Esophagus squamous epithelium (tissue), 4 donors: ENCODE measurements around the gene SFRP2.

Experiments used
- POLR2A ChIP-seq, 4 donors: fragments of 450-650 bp; IDR thresholded peaks; one replicate each; pipeline ENCODE4 v1.6.1; 2017; ENCODE audit warnings: antibody characterized with exemption in 4 of 4, mild to moderate bottlenecking in 4 of 4, moderate library complexity in 3 of 4
- TF ChIP-seq, protein P1 (sequence below), 6 experiments: fragments of 450-650 bp in 4 of 6; fragments of 200-600 bp in 2 of 6; sonication (generic) in 2 of 6; IDR thresholded peaks; one replicate each; pipeline ENCODE4 v1.5.1; 2016 to 2019; ENCODE audit warnings: antibody characterized with exemption in 6 of 6, mild to moderate bottlenecking in 4 of 6, moderate library complexity in 4 of 6

DNA sequence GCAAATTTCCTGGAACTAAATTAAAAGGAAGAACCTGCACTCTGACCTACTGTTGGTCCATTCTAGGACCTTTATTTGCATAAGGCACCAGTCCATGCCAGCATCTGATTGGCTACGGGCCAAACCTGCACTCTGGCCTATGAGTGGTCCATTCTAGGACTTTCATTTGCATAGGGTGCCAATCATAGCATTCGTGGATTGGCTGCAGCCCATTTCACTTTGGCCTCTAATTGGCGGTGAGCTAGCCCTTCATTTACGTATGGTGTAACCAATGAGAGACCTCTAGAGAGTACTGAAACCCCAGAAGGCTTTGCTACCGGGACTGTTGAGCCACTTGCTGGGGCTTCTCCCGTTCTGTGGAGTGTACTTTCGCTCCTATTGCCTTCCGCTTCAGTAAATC, 23.0 kb downstream of the SFRP2 start:
- TF ChIP-seq, protein P1, sequence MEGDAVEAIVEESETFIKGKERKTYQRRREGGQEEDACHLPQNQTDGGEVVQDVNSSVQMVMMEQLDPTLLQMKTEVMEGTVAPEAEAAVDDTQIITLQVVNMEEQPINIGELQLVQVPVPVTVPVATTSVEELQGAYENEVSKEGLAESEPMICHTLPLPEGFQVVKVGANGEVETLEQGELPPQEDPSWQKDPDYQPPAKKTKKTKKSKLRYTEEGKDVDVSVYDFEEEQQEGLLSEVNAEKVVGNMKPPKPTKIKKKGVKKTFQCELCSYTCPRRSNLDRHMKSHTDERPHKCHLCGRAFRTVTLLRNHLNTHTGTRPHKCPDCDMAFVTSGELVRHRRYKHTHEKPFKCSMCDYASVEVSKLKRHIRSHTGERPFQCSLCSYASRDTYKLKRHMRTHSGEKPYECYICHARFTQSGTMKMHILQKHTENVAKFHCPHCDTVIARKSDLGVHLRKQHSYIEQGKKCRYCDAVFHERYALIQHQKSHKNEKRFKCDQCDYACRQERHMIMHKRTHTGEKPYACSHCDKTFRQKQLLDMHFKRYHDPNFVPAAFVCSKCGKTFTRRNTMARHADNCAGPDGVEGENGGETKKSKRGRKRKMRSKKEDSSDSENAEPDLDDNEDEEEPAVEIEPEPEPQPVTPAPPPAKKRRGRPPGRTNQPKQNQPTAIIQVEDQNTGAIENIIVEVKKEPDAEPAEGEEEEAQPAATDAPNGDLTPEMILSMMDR (IDR thresholded peaks at IDR 0.05) = no peak
- TF ChIP-seq POLR2A (IDR thresholded peaks at IDR 0.05) = no peak
